GM23338 (cell line): Measurements from ENCODE around the gene CAMTA1. TPM values are rescaled to one million over a fixed set of nuclear protein-coding genes. Genes with fewer than 3 reads are reported as not detected.

Source experiments
- ATAC-seq: fragments of 200-7000 bp; cut with Tn5 transposase; 3 replicates; pipeline ENCODE4 v1.9.1; 2020
- DNase-seq: peaks from one replicate; pipeline ENCODE4 v3.0.0-alpha.2; 2015; ENCODE audit warnings: low spot score
- H2AFZ ChIP-seq: fragments of 200-600 bp; sonication (generic); 2 replicates; pipeline ENCODE4 v1.8.0; 2016; ENCODE audit warnings: antibody characterized with exemption, mild to moderate bottlenecking, moderate library complexity
- H3F3A ChIP-seq: fragments of 200-600 bp; sonication (generic); replicated peaks from 2 replicates; pipeline ENCODE4 v1.8.0; 2017; ENCODE audit warnings: antibody characterized with exemption, mixed run types, low read depth
- H3K27ac ChIP-seq: fragments of 200-600 bp; sonication (generic); 2 replicates; pipeline ENCODE4 v1.6.1; 2016; ENCODE audit warnings: low read depth
- H3K27me3 ChIP-seq: fragments of 200-600 bp; sonication (generic); 2 replicates; pipeline ENCODE4 v1.8.0; 2016; ENCODE audit warnings: mild to moderate bottlenecking, mixed run types, moderate library complexity; ENCODE audit not compliant: insufficient read depth
- H3K36me3 ChIP-seq: fragments of 200-600 bp; sonication (generic); 2 replicates; pipeline ENCODE4 v1.8.0; 2016; ENCODE audit warnings: mild to moderate bottlenecking; ENCODE audit not compliant: insufficient read depth
- H3K4me1 ChIP-seq: fragments of 200-600 bp; sonication (generic); 2 replicates; pipeline ENCODE4 v1.8.0; 2016; ENCODE audit warnings: mild to moderate bottlenecking, moderate library complexity; ENCODE audit not compliant: insufficient read depth
- H3K4me2 ChIP-seq: fragments of 200-600 bp; sonication (generic); 2 replicates; pipeline ENCODE4 v1.7.1; 2017; ENCODE audit warnings: mixed run types
- H3K4me3 ChIP-seq: fragments of 200-600 bp; sonication (generic); 2 replicates; pipeline ENCODE4 v1.6.1; 2016; ENCODE audit warnings: mixed run types
- H3K79me2 ChIP-seq: fragments of 200-600 bp; sonication (generic); replicated peaks from 2 replicates; pipeline ENCODE4 v1.8.0; 2017; ENCODE audit warnings: mild to moderate bottlenecking; ENCODE audit not compliant: insufficient read depth
- H3K9me2 ChIP-seq: fragments of 200-600 bp; sonication (generic); 2 replicates; pipeline ENCODE4 v1.8.0; 2017; ENCODE audit not compliant: insufficient read depth
- H4K20me1 ChIP-seq: fragments of 200-600 bp; sonication (generic); replicated peaks from 2 replicates; pipeline ENCODE4 v1.8.0; 2017; ENCODE audit warnings: mild to moderate bottlenecking; ENCODE audit not compliant: insufficient read depth
- H3K27ac Mint-ChIP-seq: 2 replicates; pipeline ENCODE4 v1.8.0; 2020; ENCODE audit warnings: inconsistent platforms, mild to moderate bottlenecking, moderate library complexity, mixed read lengths
- H3K27me3 Mint-ChIP-seq: 3 replicates; pipeline ENCODE4 v1.8.0; 2022; ENCODE audit warnings: low read depth, mild to moderate bottlenecking, moderate library complexity, mixed read lengths, inconsistent platforms; ENCODE audit not compliant: insufficient read depth, poor library complexity
- H3K36me3 Mint-ChIP-seq: 3 replicates; pipeline ENCODE4 v1.8.0; 2021; ENCODE audit warnings: low read depth, mild to moderate bottlenecking, inconsistent platforms, moderate library complexity, mixed read lengths
- H3K4me1 Mint-ChIP-seq: 3 replicates; pipeline ENCODE4 v1.8.0; 2020; ENCODE audit warnings: mild to moderate bottlenecking, inconsistent platforms, mixed read lengths
- H3K4me3 Mint-ChIP-seq: 3 replicates; pipeline ENCODE4 v1.8.0; 2021; ENCODE audit warnings: moderate library complexity, mild to moderate bottlenecking, inconsistent platforms, mixed read lengths
- H3K9me3 Mint-ChIP-seq: 3 replicates; pipeline ENCODE4 v1.8.0; 2020; ENCODE audit warnings: moderate library complexity, mild to moderate bottlenecking, inconsistent platforms, mixed read lengths
- CREB1 ChIP-seq: fragments of 250-450 bp; sonication (Bioruptor Pico); IDR thresholded peaks from 2 replicates; pipeline ENCODE4 v1.5.0; 2020; ENCODE audit warnings: low read depth, mild to moderate bottlenecking, moderate library complexity
- EZH2 ChIP-seq: fragments of 200-600 bp; sonication (generic); IDR thresholded peaks from one replicate; pipeline ENCODE4 v1.8.0; 2017; ENCODE audit warnings: antibody characterized with exemption, mild to moderate bottlenecking, low read depth; ENCODE audit not compliant: unreplicated experiment
- EZH2phosphoT487 ChIP-seq: fragments of 200-600 bp; sonication (generic); IDR thresholded peaks from one replicate; pipeline ENCODE4 v1.8.1; 2018; ENCODE audit warnings: antibody characterized with exemption; ENCODE audit not compliant: unreplicated experiment
- JUNB ChIP-seq: IDR thresholded peaks from one replicate; pipeline ENCODE4 v1.6.1; 2016; ENCODE audit warnings: antibody characterized with exemption; ENCODE audit not compliant: unreplicated experiment
- NANOG ChIP-seq: IDR thresholded peaks from 2 replicates; pipeline ENCODE4 v1.6.1; 2016; ENCODE audit warnings: antibody characterized with exemption, borderline replicate concordance
- POLR2AphosphoS5 ChIP-seq: IDR thresholded peaks from 2 replicates; pipeline ENCODE4 v1.6.1; 2016; ENCODE audit warnings: antibody characterized with exemption, low read depth
- STAT1 ChIP-seq: IDR thresholded peaks from one replicate; pipeline ENCODE4 v1.6.1; 2016; ENCODE audit warnings: antibody characterized with exemption; ENCODE audit not compliant: unreplicated experiment
- ZNF114 ChIP-seq: fragments of 250-450 bp; sonication (Bioruptor Pico); IDR thresholded peaks from 2 replicates; pipeline ENCODE4 v1.5.0; 2020; ENCODE audit warnings: mild to moderate bottlenecking, moderate library complexity
- ZNF331 ChIP-seq: fragments of 250-450 bp; sonication (Bioruptor Pico); IDR thresholded peaks from 2 replicates; pipeline ENCODE4 v1.5.0; 2020; ENCODE audit warnings: low read depth, mild to moderate bottlenecking, moderate library complexity
- polyA plus RNA-seq: library from polyadenylated mRNA; unstranded; fragments of >200 nt; fragmentation: Nextera tagmentation; extraction: Ambion mirVana; gene quantifications from 2 replicates; pipeline ENCODE4 v1.2.1, GENCODE V29; 2016
- total RNA-seq: library from RNA; depleted of rRNA; stranded (reverse); fragments of >200 nt; shearing (Covaris generic); gene quantifications from 2 replicates; pipeline ENCODE4 v1.2.3, GENCODE V29; 2014
- TF ChIP-seq, protein P1 (sequence below), 2 experiments: fragments of 200-600 bp in 1 of 2; sonication (generic) in 1 of 2; conservative IDR thresholded peaks; 2 replicates each; pipeline versions ENCODE4 v1.5.1 to v1.6.1; 2016 to 2017; ENCODE audit warnings: antibody characterized with exemption in 2 of 2, low read depth in 2 of 2, mild to moderate bottlenecking in 2 of 2, moderate library complexity in 1 of 2
- TF ChIP-seq, protein P2 (sequence below): fragments of 250-450 bp; sonication (Bioruptor Pico); IDR thresholded peaks from 2 replicates; pipeline ENCODE4 v1.5.0; 2020; ENCODE audit warnings: mild to moderate bottlenecking, moderate library complexity
- TF ChIP-seq, protein P3 (sequence below): IDR thresholded peaks from one replicate; pipeline ENCODE4 v1.6.1; 2018; ENCODE audit warnings: antibody characterized with exemption; ENCODE audit not compliant: unreplicated experiment
- TF ChIP-seq, protein P4 (sequence below): IDR thresholded peaks from 2 replicates; pipeline ENCODE4 v1.6.1; 2016; ENCODE audit warnings: antibody characterized with exemption

CAMTA1 gene
- total and polyA plus RNA-seq, 2 experiments from 2014 or later = 115 to 519 TPM

DNA sequence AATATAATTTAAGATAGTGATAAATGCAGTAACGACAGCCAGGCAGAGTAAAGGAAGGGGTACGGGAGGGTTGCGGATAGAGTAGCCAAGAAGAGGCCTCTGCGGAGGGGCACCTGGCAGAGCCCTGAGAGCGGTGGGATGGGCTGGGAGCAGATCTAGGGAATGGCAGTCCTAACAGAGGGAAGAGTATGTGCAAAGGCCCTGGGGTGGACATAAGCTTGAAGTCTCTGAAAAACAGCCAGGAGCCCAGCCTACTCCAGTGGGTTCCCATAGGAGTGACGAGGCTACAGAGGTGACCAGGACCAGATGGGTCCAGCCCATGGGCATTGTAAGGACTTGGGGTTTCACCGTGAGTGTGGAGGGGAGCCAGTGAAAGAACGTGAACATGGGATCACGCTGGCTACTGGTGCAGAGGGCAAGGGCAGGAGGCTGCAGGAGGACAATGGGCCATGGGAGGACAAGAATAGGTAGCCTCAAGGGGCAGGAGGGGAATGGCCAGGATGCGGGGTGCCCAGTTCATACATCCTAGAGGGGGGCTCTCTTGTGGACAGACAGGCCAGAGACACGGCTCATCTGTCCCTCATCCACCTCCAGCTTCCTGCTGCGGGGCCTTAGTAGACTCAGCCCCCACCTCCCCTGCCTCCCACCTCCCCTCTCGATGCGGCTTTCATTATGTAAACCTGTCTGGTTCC, 800.1 kb downstream of the CAMTA1 start:
- Histone ChIP-seq H3K27me3 (no peaks in the 10 kb centered on the region), H3K79me2 (no peaks in the 10 kb centered on the region), H3K4me3 (no peak overlapping the region), H3F3A (no peaks in the 10 kb centered on the region), H3K27ac (no peak overlapping the region), H4K20me1 (no peaks in the 10 kb centered on the region), H3K36me3 (no peaks in the 10 kb centered on the region), H2AFZ (no peak overlapping the region), H3K4me2 (no peak overlapping the region), H3K9me2 (no peaks in the 10 kb centered on the region), H3K4me1 (no peaks in the 10 kb centered on the region)
- Mint-ChIP-seq H3K27ac (no peak overlapping the region), H3K9me3 (no peaks in the 10 kb centered on the region), H3K27me3 (peaks cover 15% of the 10 kb centered on the region), H3K4me3 (no peak overlapping the region; the same call in 2 of the 3 replicates), H3K4me1 (peaks cover 6% of the 10 kb centered on the region; the same call in 1 of the 3 replicates), H3K36me3 (no peaks in the 10 kb centered on the region)
- no peak for DNase-seq
- TF ChIP-seq, protein P1, sequence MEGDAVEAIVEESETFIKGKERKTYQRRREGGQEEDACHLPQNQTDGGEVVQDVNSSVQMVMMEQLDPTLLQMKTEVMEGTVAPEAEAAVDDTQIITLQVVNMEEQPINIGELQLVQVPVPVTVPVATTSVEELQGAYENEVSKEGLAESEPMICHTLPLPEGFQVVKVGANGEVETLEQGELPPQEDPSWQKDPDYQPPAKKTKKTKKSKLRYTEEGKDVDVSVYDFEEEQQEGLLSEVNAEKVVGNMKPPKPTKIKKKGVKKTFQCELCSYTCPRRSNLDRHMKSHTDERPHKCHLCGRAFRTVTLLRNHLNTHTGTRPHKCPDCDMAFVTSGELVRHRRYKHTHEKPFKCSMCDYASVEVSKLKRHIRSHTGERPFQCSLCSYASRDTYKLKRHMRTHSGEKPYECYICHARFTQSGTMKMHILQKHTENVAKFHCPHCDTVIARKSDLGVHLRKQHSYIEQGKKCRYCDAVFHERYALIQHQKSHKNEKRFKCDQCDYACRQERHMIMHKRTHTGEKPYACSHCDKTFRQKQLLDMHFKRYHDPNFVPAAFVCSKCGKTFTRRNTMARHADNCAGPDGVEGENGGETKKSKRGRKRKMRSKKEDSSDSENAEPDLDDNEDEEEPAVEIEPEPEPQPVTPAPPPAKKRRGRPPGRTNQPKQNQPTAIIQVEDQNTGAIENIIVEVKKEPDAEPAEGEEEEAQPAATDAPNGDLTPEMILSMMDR (conservative IDR thresholded peaks at IDR 0.05; ENCODE audit: low read depth in 2 of 2) = no peak
- TF ChIP-seq, protein P2, sequence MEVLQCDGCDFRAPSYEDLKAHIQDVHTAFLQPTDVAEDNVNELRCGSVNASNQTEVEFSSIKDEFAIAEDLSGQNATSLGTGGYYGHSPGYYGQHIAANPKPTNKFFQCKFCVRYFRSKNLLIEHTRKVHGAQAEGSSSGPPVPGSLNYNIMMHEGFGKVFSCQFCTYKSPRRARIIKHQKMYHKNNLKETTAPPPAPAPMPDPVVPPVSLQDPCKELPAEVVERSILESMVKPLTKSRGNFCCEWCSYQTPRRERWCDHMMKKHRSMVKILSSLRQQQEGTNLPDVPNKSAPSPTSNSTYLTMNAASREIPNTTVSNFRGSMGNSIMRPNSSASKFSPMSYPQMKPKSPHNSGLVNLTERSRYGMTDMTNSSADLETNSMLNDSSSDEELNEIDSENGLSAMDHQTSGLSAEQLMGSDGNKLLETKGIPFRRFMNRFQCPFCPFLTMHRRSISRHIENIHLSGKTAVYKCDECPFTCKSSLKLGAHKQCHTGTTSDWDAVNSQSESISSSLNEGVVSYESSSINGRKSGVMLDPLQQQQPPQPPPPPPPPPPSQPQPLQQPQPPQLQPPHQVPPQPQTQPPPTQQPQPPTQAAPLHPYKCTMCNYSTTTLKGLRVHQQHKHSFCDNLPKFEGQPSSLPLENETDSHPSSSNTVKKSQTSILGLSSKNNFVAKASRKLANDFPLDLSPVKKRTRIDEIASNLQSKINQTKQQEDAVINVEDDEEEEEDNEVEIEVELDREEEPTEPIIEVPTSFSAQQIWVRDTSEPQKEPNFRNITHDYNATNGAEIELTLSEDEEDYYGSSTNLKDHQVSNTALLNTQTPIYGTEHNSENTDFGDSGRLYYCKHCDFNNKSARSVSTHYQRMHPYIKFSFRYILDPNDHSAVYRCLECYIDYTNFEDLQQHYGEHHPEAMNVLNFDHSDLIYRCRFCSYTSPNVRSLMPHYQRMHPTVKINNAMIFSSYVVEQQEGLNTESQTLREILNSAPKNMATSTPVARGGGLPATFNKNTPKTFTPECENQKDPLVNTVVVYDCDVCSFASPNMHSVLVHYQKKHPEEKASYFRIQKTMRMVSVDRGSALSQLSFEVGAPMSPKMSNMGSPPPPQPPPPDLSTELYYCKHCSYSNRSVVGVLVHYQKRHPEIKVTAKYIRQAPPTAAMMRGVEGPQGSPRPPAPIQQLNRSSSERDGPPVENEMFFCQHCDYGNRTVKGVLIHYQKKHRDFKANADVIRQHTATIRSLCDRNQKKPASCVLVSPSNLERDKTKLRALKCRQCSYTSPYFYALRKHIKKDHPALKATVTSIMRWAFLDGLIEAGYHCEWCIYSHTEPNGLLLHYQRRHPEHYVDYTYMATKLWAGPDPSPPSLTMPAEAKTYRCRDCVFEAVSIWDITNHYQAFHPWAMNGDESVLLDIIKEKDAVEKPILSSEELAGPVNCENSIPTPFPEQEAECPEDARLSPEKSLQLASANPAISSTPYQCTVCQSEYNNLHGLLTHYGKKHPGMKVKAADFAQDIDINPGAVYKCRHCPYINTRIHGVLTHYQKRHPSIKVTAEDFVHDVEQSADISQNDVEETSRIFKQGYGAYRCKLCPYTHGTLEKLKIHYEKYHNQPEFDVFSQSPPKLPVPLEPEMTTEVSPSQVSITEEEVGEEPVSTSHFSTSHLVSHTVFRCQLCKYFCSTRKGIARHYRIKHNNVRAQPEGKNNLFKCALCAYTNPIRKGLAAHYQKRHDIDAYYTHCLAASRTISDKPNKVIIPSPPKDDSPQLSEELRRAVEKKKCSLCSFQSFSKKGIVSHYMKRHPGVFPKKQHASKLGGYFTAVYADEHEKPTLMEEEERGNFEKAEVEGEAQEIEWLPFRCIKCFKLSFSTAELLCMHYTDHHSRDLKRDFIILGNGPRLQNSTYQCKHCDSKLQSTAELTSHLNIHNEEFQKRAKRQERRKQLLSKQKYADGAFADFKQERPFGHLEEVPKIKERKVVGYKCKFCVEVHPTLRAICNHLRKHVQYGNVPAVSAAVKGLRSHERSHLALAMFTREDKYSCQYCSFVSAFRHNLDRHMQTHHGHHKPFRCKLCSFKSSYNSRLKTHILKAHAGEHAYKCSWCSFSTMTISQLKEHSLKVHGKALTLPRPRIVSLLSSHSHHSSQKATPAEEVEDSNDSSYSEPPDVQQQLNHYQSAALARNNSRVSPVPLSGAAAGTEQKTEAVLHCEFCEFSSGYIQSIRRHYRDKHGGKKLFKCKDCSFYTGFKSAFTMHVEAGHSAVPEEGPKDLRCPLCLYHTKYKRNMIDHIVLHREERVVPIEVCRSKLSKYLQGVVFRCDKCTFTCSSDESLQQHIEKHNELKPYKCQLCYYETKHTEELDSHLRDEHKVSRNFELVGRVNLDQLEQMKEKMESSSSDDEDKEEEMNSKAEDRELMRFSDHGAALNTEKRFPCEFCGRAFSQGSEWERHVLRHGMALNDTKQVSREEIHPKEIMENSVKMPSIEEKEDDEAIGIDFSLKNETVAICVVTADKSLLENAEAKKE (CRISPR knock-in tag) = no peak
- TF ChIP-seq ZNF114 (CRISPR knock-in tag) = no peak
- TF ChIP-seq EZH2phosphoT487 = no peak
- TF ChIP-seq, protein P3, sequence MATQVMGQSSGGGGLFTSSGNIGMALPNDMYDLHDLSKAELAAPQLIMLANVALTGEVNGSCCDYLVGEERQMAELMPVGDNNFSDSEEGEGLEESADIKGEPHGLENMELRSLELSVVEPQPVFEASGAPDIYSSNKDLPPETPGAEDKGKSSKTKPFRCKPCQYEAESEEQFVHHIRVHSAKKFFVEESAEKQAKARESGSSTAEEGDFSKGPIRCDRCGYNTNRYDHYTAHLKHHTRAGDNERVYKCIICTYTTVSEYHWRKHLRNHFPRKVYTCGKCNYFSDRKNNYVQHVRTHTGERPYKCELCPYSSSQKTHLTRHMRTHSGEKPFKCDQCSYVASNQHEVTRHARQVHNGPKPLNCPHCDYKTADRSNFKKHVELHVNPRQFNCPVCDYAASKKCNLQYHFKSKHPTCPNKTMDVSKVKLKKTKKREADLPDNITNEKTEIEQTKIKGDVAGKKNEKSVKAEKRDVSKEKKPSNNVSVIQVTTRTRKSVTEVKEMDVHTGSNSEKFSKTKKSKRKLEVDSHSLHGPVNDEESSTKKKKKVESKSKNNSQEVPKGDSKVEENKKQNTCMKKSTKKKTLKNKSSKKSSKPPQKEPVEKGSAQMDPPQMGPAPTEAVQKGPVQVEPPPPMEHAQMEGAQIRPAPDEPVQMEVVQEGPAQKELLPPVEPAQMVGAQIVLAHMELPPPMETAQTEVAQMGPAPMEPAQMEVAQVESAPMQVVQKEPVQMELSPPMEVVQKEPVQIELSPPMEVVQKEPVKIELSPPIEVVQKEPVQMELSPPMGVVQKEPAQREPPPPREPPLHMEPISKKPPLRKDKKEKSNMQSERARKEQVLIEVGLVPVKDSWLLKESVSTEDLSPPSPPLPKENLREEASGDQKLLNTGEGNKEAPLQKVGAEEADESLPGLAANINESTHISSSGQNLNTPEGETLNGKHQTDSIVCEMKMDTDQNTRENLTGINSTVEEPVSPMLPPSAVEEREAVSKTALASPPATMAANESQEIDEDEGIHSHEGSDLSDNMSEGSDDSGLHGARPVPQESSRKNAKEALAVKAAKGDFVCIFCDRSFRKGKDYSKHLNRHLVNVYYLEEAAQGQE = no peak
- TF ChIP-seq, protein P4, sequence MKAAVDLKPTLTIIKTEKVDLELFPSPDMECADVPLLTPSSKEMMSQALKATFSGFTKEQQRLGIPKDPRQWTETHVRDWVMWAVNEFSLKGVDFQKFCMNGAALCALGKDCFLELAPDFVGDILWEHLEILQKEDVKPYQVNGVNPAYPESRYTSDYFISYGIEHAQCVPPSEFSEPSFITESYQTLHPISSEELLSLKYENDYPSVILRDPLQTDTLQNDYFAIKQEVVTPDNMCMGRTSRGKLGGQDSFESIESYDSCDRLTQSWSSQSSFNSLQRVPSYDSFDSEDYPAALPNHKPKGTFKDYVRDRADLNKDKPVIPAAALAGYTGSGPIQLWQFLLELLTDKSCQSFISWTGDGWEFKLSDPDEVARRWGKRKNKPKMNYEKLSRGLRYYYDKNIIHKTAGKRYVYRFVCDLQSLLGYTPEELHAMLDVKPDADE = no peak
- TF ChIP-seq POLR2AphosphoS5 = no peak
- TF ChIP-seq EZH2 = no peak
- TF ChIP-seq JUNB = no peak
- TF ChIP-seq NANOG = no peak
- TF ChIP-seq STAT1 = no peak
- no peak for TF ChIP-seq ZNF331
- TF ChIP-seq CREB1 = no peak
- ATAC-seq = no peak
